ENCODE measurements around the gene PLEKHG1.

GRCh38 chr6:150637266-150637665 is 37.6 kb downstream of the PLEKHG1 start:
- TF ChIP-seq CTCF (IDR thresholded peaks at IDR 0.05) (no peak), POLR2A (IDR thresholded peaks at IDR 0.05) (no peak)
